Loucy (cell line): ENCODE results near the gene KRT80.

Experiments
- H2AFZ ChIP-seq: fragments of 200-600 bp; sonication (generic); 2 replicates; pipeline ENCODE4 v1.6.0; 2016; ENCODE audit warnings: antibody characterized with exemption, mild to moderate bottlenecking, low read length, moderate library complexity
- H3F3A ChIP-seq: fragments of 200-600 bp; 2 replicates; pipeline ENCODE4 v1.6.0; 2016; ENCODE audit warnings: antibody characterized with exemption, low read depth, mild to moderate bottlenecking
- H3K27me3 ChIP-seq: fragments of 200-600 bp; sonication (generic); 2 replicates; pipeline ENCODE4 v1.6.1; 2014; ENCODE audit warnings: low read length, mild to moderate bottlenecking; ENCODE audit not compliant: insufficient read depth, poor library complexity, severe bottlenecking
- H3K36me3 ChIP-seq: fragments of 200-600 bp; sonication (generic); 2 replicates; pipeline ENCODE4 v1.6.1; 2016; ENCODE audit warnings: low read length; ENCODE audit not compliant: insufficient read depth
- H3K4me1 ChIP-seq: fragments of 200-600 bp; sonication (generic); 2 replicates; pipeline ENCODE4 v1.5.1; 2014; ENCODE audit warnings: low read length, mild to moderate bottlenecking; ENCODE audit not compliant: insufficient read depth, poor library complexity, severe bottlenecking
- H3K4me2 ChIP-seq: fragments of 200-600 bp; sonication (generic); 2 replicates; pipeline ENCODE4 v1.6.0; 2014; ENCODE audit warnings: antibody characterized with exemption, low read length, low read depth, mild to moderate bottlenecking; ENCODE audit not compliant: poor library complexity, severe bottlenecking
- H3K4me3 ChIP-seq: fragments of 200-600 bp; sonication (generic); 2 replicates; pipeline ENCODE4 v1.5.1; 2014; ENCODE audit warnings: low read length, mild to moderate bottlenecking, mixed read lengths; ENCODE audit not compliant: poor library complexity, severe bottlenecking
- H3K79me2 ChIP-seq: fragments of 200-600 bp; sonication (generic); 2 replicates; pipeline ENCODE4 v1.6.1; 2014; ENCODE audit warnings: low read length; ENCODE audit not compliant: insufficient read depth
- H3K9ac ChIP-seq: fragments of 200-600 bp; sonication (generic); 2 replicates; pipeline ENCODE4 v1.6.0; 2014; ENCODE audit warnings: mild to moderate bottlenecking, low read depth, low read length, moderate library complexity; ENCODE audit not compliant: poor library complexity, severe bottlenecking
- H3K9me2 ChIP-seq: fragments of 200-600 bp; sonication (generic); replicated peaks from 2 replicates; pipeline ENCODE4 v1.6.1; 2016; ENCODE audit warnings: low read depth, low read length, mixed read lengths
- H3K9me3 ChIP-seq: fragments of 200-600 bp; sonication (generic); 2 replicates; pipeline ENCODE4 v1.6.1; 2014; ENCODE audit warnings: mild to moderate bottlenecking, antibody characterized with exemption, low read length, low read depth; ENCODE audit not compliant: insufficient read depth
- H4K20me1 ChIP-seq: fragments of 200-600 bp; sonication (generic); 2 replicates; pipeline ENCODE4 v1.6.0; 2014; ENCODE audit warnings: antibody characterized with exemption, low read length, mild to moderate bottlenecking; ENCODE audit not compliant: insufficient read depth, poor library complexity, severe bottlenecking
- CTCF ChIP-seq: fragments of 200-600 bp; sonication (generic); conservative IDR thresholded peaks from 2 replicates; pipeline ENCODE4 v1.5.1; 2014; ENCODE audit warnings: mild to moderate bottlenecking, antibody characterized with exemption, low read length
- EZH2phosphoT487 ChIP-seq: fragments of 200-600 bp; IDR thresholded peaks from 2 replicates; pipeline ENCODE4 v1.6.1; 2018; ENCODE audit warnings: antibody characterized with exemption, mild to moderate bottlenecking, moderate library complexity, borderline replicate concordance

Gene KRT80

GRCh38 chr12:52123487-52124186 is 68.2 kb downstream of the KRT80 start:
- H4K20me1 ChIP-seq, result no peaks in the 10 kb centered on the region
- no peaks in the 10 kb centered on the region for H3K79me2 ChIP-seq
- no peak overlapping the region for H3K9ac ChIP-seq
- H3K9me3 ChIP-seq, result no peaks in the 10 kb centered on the region
- no peak overlapping the region for H3K4me3 ChIP-seq
- H3K27me3 ChIP-seq, result no peaks in the 10 kb centered on the region
- H3K9me2 ChIP-seq, result no peaks in the 10 kb centered on the region
- H2AFZ ChIP-seq, result no peak overlapping the region
- H3K36me3 ChIP-seq, result no peaks in the 10 kb centered on the region
- no peaks in the 10 kb centered on the region for H3K4me1 ChIP-seq
- H3F3A ChIP-seq, result no peaks in the 10 kb centered on the region
- TF ChIP-seq EZH2phosphoT487 (no peak), CTCF (no peak)
- no peak overlapping the region for H3K4me2 ChIP-seq

GRCh38 chr12:52122904-52123303 is 68.9 kb downstream of the KRT80 start:
- Histone ChIP-seq H3K79me2 (no peaks in the 10 kb centered on the region), H2AFZ (no peak overlapping the region), H3F3A (no peaks in the 10 kb centered on the region), H3K27me3 (no peaks in the 10 kb centered on the region), H4K20me1 (no peaks in the 10 kb centered on the region), H3K4me3 (no peak overlapping the region), H3K36me3 (no peaks in the 10 kb centered on the region), H3K9me3 (no peaks in the 10 kb centered on the region), H3K9ac (no peak overlapping the region), H3K9me2 (no peaks in the 10 kb centered on the region), H3K4me2 (no peak overlapping the region), H3K4me1 (no peaks in the 10 kb centered on the region)
- TF ChIP-seq CTCF (no peak), EZH2phosphoT487 (no peak)

GRCh38 chr12:52122540-52122871 is 69.3 kb downstream of the KRT80 start:
- Histone ChIP-seq H3K27me3 (no peaks in the 10 kb centered on the region), H4K20me1 (no peaks in the 10 kb centered on the region), H3K9me3 (no peaks in the 10 kb centered on the region), H3K9ac (no peak overlapping the region), H3K79me2 (no peaks in the 10 kb centered on the region), H3F3A (no peaks in the 10 kb centered on the region), H3K4me1 (no peaks in the 10 kb centered on the region), H3K4me2 (no peak overlapping the region), H3K9me2 (no peaks in the 10 kb centered on the region), H3K4me3 (no peak overlapping the region), H2AFZ (no peak overlapping the region), H3K36me3 (no peaks in the 10 kb centered on the region)
- TF ChIP-seq EZH2phosphoT487, result no peak
- TF ChIP-seq CTCF, result no peak
